GM23338 (cell line): Measurements from ENCODE around the gene CNNM3. TPM values are rescaled to one million over a fixed set of nuclear protein-coding genes. Genes with fewer than 3 reads are reported as not detected.

ENCODE experiments used
- ATAC-seq: fragments of 200-7000 bp; cut with Tn5 transposase; 3 replicates; pipeline ENCODE4 v1.9.1; 2020
- DNase-seq: peaks from one replicate; pipeline ENCODE4 v3.0.0-alpha.2; 2015; ENCODE audit warnings: low spot score
- H2AFZ ChIP-seq: fragments of 200-600 bp; sonication (generic); 2 replicates; pipeline ENCODE4 v1.8.0; 2016; ENCODE audit warnings: antibody characterized with exemption, mild to moderate bottlenecking, moderate library complexity
- H3F3A ChIP-seq: fragments of 200-600 bp; sonication (generic); replicated peaks from 2 replicates; pipeline ENCODE4 v1.8.0; 2017; ENCODE audit warnings: antibody characterized with exemption, mixed run types, low read depth
- H3K27ac ChIP-seq: fragments of 200-600 bp; sonication (generic); 2 replicates; pipeline ENCODE4 v1.6.1; 2016; ENCODE audit warnings: low read depth
- H3K27me3 ChIP-seq: fragments of 200-600 bp; sonication (generic); 2 replicates; pipeline ENCODE4 v1.8.0; 2016; ENCODE audit warnings: mild to moderate bottlenecking, mixed run types, moderate library complexity; ENCODE audit not compliant: insufficient read depth
- H3K36me3 ChIP-seq: fragments of 200-600 bp; sonication (generic); 2 replicates; pipeline ENCODE4 v1.8.0; 2016; ENCODE audit warnings: mild to moderate bottlenecking; ENCODE audit not compliant: insufficient read depth
- H3K4me1 ChIP-seq: fragments of 200-600 bp; sonication (generic); 2 replicates; pipeline ENCODE4 v1.8.0; 2016; ENCODE audit warnings: mild to moderate bottlenecking, moderate library complexity; ENCODE audit not compliant: insufficient read depth
- H3K4me2 ChIP-seq: fragments of 200-600 bp; sonication (generic); 2 replicates; pipeline ENCODE4 v1.7.1; 2017; ENCODE audit warnings: mixed run types
- H3K4me3 ChIP-seq: fragments of 200-600 bp; sonication (generic); 2 replicates; pipeline ENCODE4 v1.6.1; 2016; ENCODE audit warnings: mixed run types
- H3K79me2 ChIP-seq: fragments of 200-600 bp; sonication (generic); replicated peaks from 2 replicates; pipeline ENCODE4 v1.8.0; 2017; ENCODE audit warnings: mild to moderate bottlenecking; ENCODE audit not compliant: insufficient read depth
- H3K9me2 ChIP-seq: fragments of 200-600 bp; sonication (generic); 2 replicates; pipeline ENCODE4 v1.8.0; 2017; ENCODE audit not compliant: insufficient read depth
- H4K20me1 ChIP-seq: fragments of 200-600 bp; sonication (generic); replicated peaks from 2 replicates; pipeline ENCODE4 v1.8.0; 2017; ENCODE audit warnings: mild to moderate bottlenecking; ENCODE audit not compliant: insufficient read depth
- H3K27ac Mint-ChIP-seq: 2 replicates; pipeline ENCODE4 v1.8.0; 2020; ENCODE audit warnings: inconsistent platforms, mild to moderate bottlenecking, moderate library complexity, mixed read lengths
- H3K27me3 Mint-ChIP-seq: 3 replicates; pipeline ENCODE4 v1.8.0; 2022; ENCODE audit warnings: low read depth, mild to moderate bottlenecking, moderate library complexity, mixed read lengths, inconsistent platforms; ENCODE audit not compliant: insufficient read depth, poor library complexity
- H3K36me3 Mint-ChIP-seq: 3 replicates; pipeline ENCODE4 v1.8.0; 2021; ENCODE audit warnings: low read depth, mild to moderate bottlenecking, inconsistent platforms, moderate library complexity, mixed read lengths
- H3K4me1 Mint-ChIP-seq: 3 replicates; pipeline ENCODE4 v1.8.0; 2020; ENCODE audit warnings: mild to moderate bottlenecking, inconsistent platforms, mixed read lengths
- H3K4me3 Mint-ChIP-seq: 3 replicates; pipeline ENCODE4 v1.8.0; 2021; ENCODE audit warnings: moderate library complexity, mild to moderate bottlenecking, inconsistent platforms, mixed read lengths
- H3K9me3 Mint-ChIP-seq: 3 replicates; pipeline ENCODE4 v1.8.0; 2020; ENCODE audit warnings: moderate library complexity, mild to moderate bottlenecking, inconsistent platforms, mixed read lengths
- EZH2 ChIP-seq: fragments of 200-600 bp; sonication (generic); IDR thresholded peaks from one replicate; pipeline ENCODE4 v1.8.0; 2017; ENCODE audit warnings: antibody characterized with exemption, mild to moderate bottlenecking, low read depth; ENCODE audit not compliant: unreplicated experiment
- EZH2phosphoT487 ChIP-seq: fragments of 200-600 bp; sonication (generic); IDR thresholded peaks from one replicate; pipeline ENCODE4 v1.8.1; 2018; ENCODE audit warnings: antibody characterized with exemption; ENCODE audit not compliant: unreplicated experiment
- NANOG ChIP-seq: IDR thresholded peaks from 2 replicates; pipeline ENCODE4 v1.6.1; 2016; ENCODE audit warnings: antibody characterized with exemption, borderline replicate concordance
- ZNF114 ChIP-seq: fragments of 250-450 bp; sonication (Bioruptor Pico); IDR thresholded peaks from 2 replicates; pipeline ENCODE4 v1.5.0; 2020; ENCODE audit warnings: mild to moderate bottlenecking, moderate library complexity
- ZNF331 ChIP-seq: fragments of 250-450 bp; sonication (Bioruptor Pico); IDR thresholded peaks from 2 replicates; pipeline ENCODE4 v1.5.0; 2020; ENCODE audit warnings: low read depth, mild to moderate bottlenecking, moderate library complexity
- polyA plus RNA-seq: library from polyadenylated mRNA; unstranded; fragments of >200 nt; fragmentation: Nextera tagmentation; extraction: Ambion mirVana; gene quantifications from 2 replicates; pipeline ENCODE4 v1.2.1, GENCODE V29; 2016
- total RNA-seq: library from RNA; depleted of rRNA; stranded (reverse); fragments of >200 nt; shearing (Covaris generic); gene quantifications from 2 replicates; pipeline ENCODE4 v1.2.3, GENCODE V29; 2014
- TF ChIP-seq, protein P1 (sequence below): fragments of 250-450 bp; sonication (Bioruptor Pico); IDR thresholded peaks from 2 replicates; pipeline ENCODE4 v1.5.0; 2020; ENCODE audit warnings: mild to moderate bottlenecking, moderate library complexity
- TF ChIP-seq, protein P2 (sequence below), 2 experiments: fragments of 200-600 bp in 1 of 2; sonication (generic) in 1 of 2; conservative IDR thresholded peaks; 2 replicates each; pipeline versions ENCODE4 v1.5.1 to v1.6.1; 2016 to 2017; ENCODE audit warnings: antibody characterized with exemption in 2 of 2, low read depth in 2 of 2, mild to moderate bottlenecking in 2 of 2, moderate library complexity in 1 of 2

CNNM3 gene
- total and polyA plus RNA-seq, 2 experiments from 2014 or later, result 5.3 to 25.7 TPM

DNA sequence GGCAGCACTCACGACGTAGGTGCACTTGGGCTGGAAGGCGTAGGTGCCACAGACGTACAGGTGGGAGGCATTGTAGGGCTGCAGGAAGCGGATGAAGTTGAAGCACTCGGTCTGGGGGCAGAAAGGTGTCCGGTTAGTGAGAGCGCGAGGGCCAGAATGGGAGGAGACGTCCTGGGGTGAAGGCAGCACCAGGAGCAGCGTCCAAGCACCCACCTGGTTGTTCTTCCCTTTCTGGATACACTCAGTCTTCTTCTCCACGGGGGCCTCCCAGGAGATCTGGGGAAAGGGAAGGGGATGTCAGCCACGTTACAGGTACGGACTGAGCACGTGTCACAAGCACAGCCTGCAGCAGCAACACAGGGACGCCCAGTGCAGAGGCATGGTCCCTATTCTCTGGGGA, 49.6 kb downstream of the CNNM3 start (continued):
- TF ChIP-seq, protein P1, sequence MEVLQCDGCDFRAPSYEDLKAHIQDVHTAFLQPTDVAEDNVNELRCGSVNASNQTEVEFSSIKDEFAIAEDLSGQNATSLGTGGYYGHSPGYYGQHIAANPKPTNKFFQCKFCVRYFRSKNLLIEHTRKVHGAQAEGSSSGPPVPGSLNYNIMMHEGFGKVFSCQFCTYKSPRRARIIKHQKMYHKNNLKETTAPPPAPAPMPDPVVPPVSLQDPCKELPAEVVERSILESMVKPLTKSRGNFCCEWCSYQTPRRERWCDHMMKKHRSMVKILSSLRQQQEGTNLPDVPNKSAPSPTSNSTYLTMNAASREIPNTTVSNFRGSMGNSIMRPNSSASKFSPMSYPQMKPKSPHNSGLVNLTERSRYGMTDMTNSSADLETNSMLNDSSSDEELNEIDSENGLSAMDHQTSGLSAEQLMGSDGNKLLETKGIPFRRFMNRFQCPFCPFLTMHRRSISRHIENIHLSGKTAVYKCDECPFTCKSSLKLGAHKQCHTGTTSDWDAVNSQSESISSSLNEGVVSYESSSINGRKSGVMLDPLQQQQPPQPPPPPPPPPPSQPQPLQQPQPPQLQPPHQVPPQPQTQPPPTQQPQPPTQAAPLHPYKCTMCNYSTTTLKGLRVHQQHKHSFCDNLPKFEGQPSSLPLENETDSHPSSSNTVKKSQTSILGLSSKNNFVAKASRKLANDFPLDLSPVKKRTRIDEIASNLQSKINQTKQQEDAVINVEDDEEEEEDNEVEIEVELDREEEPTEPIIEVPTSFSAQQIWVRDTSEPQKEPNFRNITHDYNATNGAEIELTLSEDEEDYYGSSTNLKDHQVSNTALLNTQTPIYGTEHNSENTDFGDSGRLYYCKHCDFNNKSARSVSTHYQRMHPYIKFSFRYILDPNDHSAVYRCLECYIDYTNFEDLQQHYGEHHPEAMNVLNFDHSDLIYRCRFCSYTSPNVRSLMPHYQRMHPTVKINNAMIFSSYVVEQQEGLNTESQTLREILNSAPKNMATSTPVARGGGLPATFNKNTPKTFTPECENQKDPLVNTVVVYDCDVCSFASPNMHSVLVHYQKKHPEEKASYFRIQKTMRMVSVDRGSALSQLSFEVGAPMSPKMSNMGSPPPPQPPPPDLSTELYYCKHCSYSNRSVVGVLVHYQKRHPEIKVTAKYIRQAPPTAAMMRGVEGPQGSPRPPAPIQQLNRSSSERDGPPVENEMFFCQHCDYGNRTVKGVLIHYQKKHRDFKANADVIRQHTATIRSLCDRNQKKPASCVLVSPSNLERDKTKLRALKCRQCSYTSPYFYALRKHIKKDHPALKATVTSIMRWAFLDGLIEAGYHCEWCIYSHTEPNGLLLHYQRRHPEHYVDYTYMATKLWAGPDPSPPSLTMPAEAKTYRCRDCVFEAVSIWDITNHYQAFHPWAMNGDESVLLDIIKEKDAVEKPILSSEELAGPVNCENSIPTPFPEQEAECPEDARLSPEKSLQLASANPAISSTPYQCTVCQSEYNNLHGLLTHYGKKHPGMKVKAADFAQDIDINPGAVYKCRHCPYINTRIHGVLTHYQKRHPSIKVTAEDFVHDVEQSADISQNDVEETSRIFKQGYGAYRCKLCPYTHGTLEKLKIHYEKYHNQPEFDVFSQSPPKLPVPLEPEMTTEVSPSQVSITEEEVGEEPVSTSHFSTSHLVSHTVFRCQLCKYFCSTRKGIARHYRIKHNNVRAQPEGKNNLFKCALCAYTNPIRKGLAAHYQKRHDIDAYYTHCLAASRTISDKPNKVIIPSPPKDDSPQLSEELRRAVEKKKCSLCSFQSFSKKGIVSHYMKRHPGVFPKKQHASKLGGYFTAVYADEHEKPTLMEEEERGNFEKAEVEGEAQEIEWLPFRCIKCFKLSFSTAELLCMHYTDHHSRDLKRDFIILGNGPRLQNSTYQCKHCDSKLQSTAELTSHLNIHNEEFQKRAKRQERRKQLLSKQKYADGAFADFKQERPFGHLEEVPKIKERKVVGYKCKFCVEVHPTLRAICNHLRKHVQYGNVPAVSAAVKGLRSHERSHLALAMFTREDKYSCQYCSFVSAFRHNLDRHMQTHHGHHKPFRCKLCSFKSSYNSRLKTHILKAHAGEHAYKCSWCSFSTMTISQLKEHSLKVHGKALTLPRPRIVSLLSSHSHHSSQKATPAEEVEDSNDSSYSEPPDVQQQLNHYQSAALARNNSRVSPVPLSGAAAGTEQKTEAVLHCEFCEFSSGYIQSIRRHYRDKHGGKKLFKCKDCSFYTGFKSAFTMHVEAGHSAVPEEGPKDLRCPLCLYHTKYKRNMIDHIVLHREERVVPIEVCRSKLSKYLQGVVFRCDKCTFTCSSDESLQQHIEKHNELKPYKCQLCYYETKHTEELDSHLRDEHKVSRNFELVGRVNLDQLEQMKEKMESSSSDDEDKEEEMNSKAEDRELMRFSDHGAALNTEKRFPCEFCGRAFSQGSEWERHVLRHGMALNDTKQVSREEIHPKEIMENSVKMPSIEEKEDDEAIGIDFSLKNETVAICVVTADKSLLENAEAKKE (CRISPR knock-in tag), result no peak
- no peak for TF ChIP-seq ZNF331 (CRISPR knock-in tag)
- TF ChIP-seq, protein P2, sequence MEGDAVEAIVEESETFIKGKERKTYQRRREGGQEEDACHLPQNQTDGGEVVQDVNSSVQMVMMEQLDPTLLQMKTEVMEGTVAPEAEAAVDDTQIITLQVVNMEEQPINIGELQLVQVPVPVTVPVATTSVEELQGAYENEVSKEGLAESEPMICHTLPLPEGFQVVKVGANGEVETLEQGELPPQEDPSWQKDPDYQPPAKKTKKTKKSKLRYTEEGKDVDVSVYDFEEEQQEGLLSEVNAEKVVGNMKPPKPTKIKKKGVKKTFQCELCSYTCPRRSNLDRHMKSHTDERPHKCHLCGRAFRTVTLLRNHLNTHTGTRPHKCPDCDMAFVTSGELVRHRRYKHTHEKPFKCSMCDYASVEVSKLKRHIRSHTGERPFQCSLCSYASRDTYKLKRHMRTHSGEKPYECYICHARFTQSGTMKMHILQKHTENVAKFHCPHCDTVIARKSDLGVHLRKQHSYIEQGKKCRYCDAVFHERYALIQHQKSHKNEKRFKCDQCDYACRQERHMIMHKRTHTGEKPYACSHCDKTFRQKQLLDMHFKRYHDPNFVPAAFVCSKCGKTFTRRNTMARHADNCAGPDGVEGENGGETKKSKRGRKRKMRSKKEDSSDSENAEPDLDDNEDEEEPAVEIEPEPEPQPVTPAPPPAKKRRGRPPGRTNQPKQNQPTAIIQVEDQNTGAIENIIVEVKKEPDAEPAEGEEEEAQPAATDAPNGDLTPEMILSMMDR (conservative IDR thresholded peaks at IDR 0.05; ENCODE audit: low read depth in 2 of 2), result no peak
- TF ChIP-seq NANOG, result no peak
- TF ChIP-seq ZNF114, result no peak

DNA sequence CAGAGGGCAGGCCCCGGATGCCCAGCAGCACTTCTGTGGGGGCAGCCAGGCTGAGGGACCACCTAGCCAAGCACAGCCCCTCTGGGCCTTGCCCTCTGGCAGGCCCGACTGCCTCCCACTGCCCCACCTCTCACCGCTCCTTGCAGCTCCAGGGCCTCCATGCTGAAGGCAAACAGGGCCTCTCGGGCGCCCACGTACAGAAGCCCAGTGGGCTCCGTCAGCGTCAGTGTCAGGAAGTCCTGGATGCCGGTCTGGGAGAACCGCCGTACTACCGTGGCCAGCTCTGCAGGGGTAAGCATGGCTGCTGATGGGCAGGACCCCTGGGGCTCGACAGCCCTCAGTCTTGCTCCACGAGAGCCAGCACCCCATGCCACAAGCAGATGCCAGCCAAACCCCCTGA, 50.1 kb downstream of the CNNM3 start:
- Mint-ChIP-seq H3K36me3 (peaks cover 61% of the 10 kb centered on the region), H3K9me3 (no peaks in the 10 kb centered on the region; the same call in 2 of the 3 replicates), H3K4me1 (peaks cover 22% of the 10 kb centered on the region), H3K4me3 (no peak overlapping the region), H3K27ac (no peak overlapping the region), H3K27me3 (peaks cover 17% of the 10 kb centered on the region)
- H2AFZ ChIP-seq, result no peak overlapping the region
- DNase-seq (no peak), ATAC-seq (no peak)
- H3K36me3 ChIP-seq, result peaks cover 30% of the 10 kb centered on the region; the same call in 1 of the 2 replicates
- no peaks in the 10 kb centered on the region for H3K9me2 ChIP-seq
- no peak overlapping the region for H3K4me2 ChIP-seq
- peaks cover 15% of the 10 kb centered on the region for H3K4me1 ChIP-seq
- H3K27me3 ChIP-seq, result no peaks in the 10 kb centered on the region
- H3K79me2 ChIP-seq, result peaks cover 36% of the 10 kb centered on the region
- peaks cover 9% of the 10 kb centered on the region; the same call in 1 of the 2 replicates for H3F3A ChIP-seq
- no peak overlapping the region for H3K4me3 ChIP-seq
- TF ChIP-seq NANOG (no peak), EZH2phosphoT487 (no peak), EZH2 (no peak), ZNF114 (no peak)
- TF ChIP-seq, protein P2 (conservative IDR thresholded peaks at IDR 0.05; ENCODE audit: low read depth in 2 of 2), result no peak
- H4K20me1 ChIP-seq, result no peaks in the 10 kb centered on the region; the same call in none of the 2 replicates
- no peak overlapping the region for H3K27ac ChIP-seq
